Chondrocyte (in vitro differentiated cells): ENCODE data around the gene YWHAQ. TPM values are rescaled to one million over a fixed set of nuclear protein-coding genes. Genes with fewer than 3 reads are reported as not detected.
"Not testable (repeated sequence)": the region's sequence is repeated elsewhere in the genome, so short reads cannot be mapped to it uniquely, and the experiment has no call there.

ENCODE experiments used
- DNase-seq: peaks from one replicate; pipeline ENCODE4 v3.0.0; 2021; ENCODE audit warnings: mixed read lengths, low spot score
- H3K27ac Mint-ChIP-seq: one replicate; pipeline ENCODE4 v1.8.0; 2021; ENCODE audit warnings: mild to moderate bottlenecking, moderate library complexity, mixed read lengths; ENCODE audit not compliant: unreplicated experiment
- H3K27me3 Mint-ChIP-seq: 2 replicates; pipeline ENCODE4 v1.8.0; 2021; ENCODE audit warnings: low read depth, mixed read lengths
- H3K36me3 Mint-ChIP-seq: 2 replicates; pipeline ENCODE4 v1.8.0; 2021; ENCODE audit warnings: low read depth, mixed read lengths
- H3K4me1 Mint-ChIP-seq: 2 replicates; pipeline ENCODE4 v1.8.0; 2021; ENCODE audit warnings: low read depth, mild to moderate bottlenecking, mixed read lengths
- H3K4me3 Mint-ChIP-seq: one replicate; pipeline ENCODE4 v1.8.0; 2021; ENCODE audit warnings: mild to moderate bottlenecking, moderate library complexity, mixed read lengths; ENCODE audit not compliant: unreplicated experiment
- H3K9me3 Mint-ChIP-seq: 2 replicates; pipeline ENCODE4 v1.8.0; 2021; ENCODE audit warnings: low read depth, mixed read lengths
- CTCF ChIP-seq: fragments of 200-600 bp; sonication (generic); IDR thresholded peaks from 2 replicates; pipeline ENCODE4 v1.5.0; 2021; ENCODE audit warnings: antibody characterized with exemption, mild to moderate bottlenecking, moderate library complexity
- total RNA-seq: library from RNA; stranded (reverse); gene quantifications from 3 replicates; pipeline ENCODE4 v1.2.1, GENCODE V29; 2021

Gene YWHAQ
- total RNA-seq, 1 donor from 2014 or later: 247 TPM

GRCh38 chr2:9631553-9631819, 689 bp upstream of the YWHAQ start:
- no peak for DNase-seq
- peaks cover 11% of the 10 kb centered on the region for H3K36me3 Mint-ChIP-seq
- peak overlapping the region; percentile 89 for H3K27ac Mint-ChIP-seq
- TF ChIP-seq CTCF: no peak
- H3K9me3 Mint-ChIP-seq: no peaks in the 10 kb centered on the region
- H3K4me3 Mint-ChIP-seq: peak overlapping the region; percentile 94
- H3K4me1 Mint-ChIP-seq: peaks cover 49% of the 10 kb centered on the region
- no peaks in the 10 kb centered on the region for H3K27me3 Mint-ChIP-seq

GRCh38 chr2:9630117-9630735, 571 bp downstream of the YWHAQ start:
- H3K36me3 Mint-ChIP-seq: peaks cover 15% of the 10 kb centered on the region
- no peak for DNase-seq
- H3K4me1 Mint-ChIP-seq: peaks cover 62% of the 10 kb centered on the region
- no peaks in the 10 kb centered on the region for H3K9me3 Mint-ChIP-seq
- peak overlapping the region; percentile 96 for H3K27ac Mint-ChIP-seq
- no peak for TF ChIP-seq CTCF
- H3K27me3 Mint-ChIP-seq: no peaks in the 10 kb centered on the region
- peak overlapping the region; percentile 94 for H3K4me3 Mint-ChIP-seq

GRCh38 chr2:9629222-9630116, 1.3 kb downstream of the YWHAQ start:
- H3K9me3 Mint-ChIP-seq: no peaks in the 10 kb centered on the region
- no peak for DNase-seq
- H3K36me3 Mint-ChIP-seq: peaks cover 15% of the 10 kb centered on the region
- peak overlapping the region; percentile 96 for H3K27ac Mint-ChIP-seq
- no peak for TF ChIP-seq CTCF
- no peaks in the 10 kb centered on the region for H3K27me3 Mint-ChIP-seq
- peak overlapping the region; percentile 94 for H3K4me3 Mint-ChIP-seq
- peaks cover 63% of the 10 kb centered on the region for H3K4me1 Mint-ChIP-seq

GRCh38 chr2:9627310-9627709, 3.5 kb downstream of the YWHAQ start:
- TF ChIP-seq CTCF: no peak
- Mint-ChIP-seq H3K4me1 (peaks cover 66% of the 10 kb centered on the region), H3K36me3 (peaks cover 18% of the 10 kb centered on the region)

GRCh38 chr2:9623151-9623550, 7.6 kb downstream of the YWHAQ start:
- Mint-ChIP-seq H3K27ac (peak overlapping the region; percentile 36), H3K4me1 (peaks cover 74% of the 10 kb centered on the region), H3K4me3 (no peak overlapping the region), H3K9me3 (no peaks in the 10 kb centered on the region), H3K27me3 (no peaks in the 10 kb centered on the region), H3K36me3 (peaks cover 13% of the 10 kb centered on the region)
- no peak for TF ChIP-seq CTCF
- no peak for DNase-seq

More at GRCh38 chr2:9627310-9627709, 3.5 kb downstream of the YWHAQ start:
- peak overlapping the region; percentile 44 for H3K4me3 Mint-ChIP-seq
- no peaks in the 10 kb centered on the region for H3K27me3 Mint-ChIP-seq
- DNase-seq: no peak
- H3K27ac Mint-ChIP-seq: peak overlapping the region; percentile 71
- no peaks in the 10 kb centered on the region for H3K9me3 Mint-ChIP-seq

GRCh38 chr2:9621655-9622054, 9.1 kb downstream of the YWHAQ start:
- not testable (repeated sequence) for H3K9me3 Mint-ChIP-seq, H3K4me3 Mint-ChIP-seq, DNase-seq, H3K27me3 Mint-ChIP-seq, H3K27ac Mint-ChIP-seq
- Mint-ChIP-seq H3K36me3 (peaks cover 12% of the 10 kb centered on the region), H3K4me1 (peaks cover 68% of the 10 kb centered on the region)
